GM23338 (cell line): ENCODE results near the gene KIAA1614. TPM values are rescaled to one million over a fixed set of nuclear protein-coding genes. Genes with fewer than 3 reads are reported as not detected.

Source experiments
- ATAC-seq: fragments of 200-7000 bp; cut with Tn5 transposase; 3 replicates; pipeline ENCODE4 v1.9.1; 2020
- DNase-seq: peaks from one replicate; pipeline ENCODE4 v3.0.0-alpha.2; 2015; ENCODE audit warnings: low spot score
- H2AFZ ChIP-seq: fragments of 200-600 bp; sonication (generic); 2 replicates; pipeline ENCODE4 v1.8.0; 2016; ENCODE audit warnings: antibody characterized with exemption, mild to moderate bottlenecking, moderate library complexity
- H3F3A ChIP-seq: fragments of 200-600 bp; sonication (generic); replicated peaks from 2 replicates; pipeline ENCODE4 v1.8.0; 2017; ENCODE audit warnings: antibody characterized with exemption, mixed run types, low read depth
- H3K27ac ChIP-seq: fragments of 200-600 bp; sonication (generic); 2 replicates; pipeline ENCODE4 v1.6.1; 2016; ENCODE audit warnings: low read depth
- H3K27me3 ChIP-seq: fragments of 200-600 bp; sonication (generic); 2 replicates; pipeline ENCODE4 v1.8.0; 2016; ENCODE audit warnings: mild to moderate bottlenecking, mixed run types, moderate library complexity; ENCODE audit not compliant: insufficient read depth
- H3K36me3 ChIP-seq: fragments of 200-600 bp; sonication (generic); 2 replicates; pipeline ENCODE4 v1.8.0; 2016; ENCODE audit warnings: mild to moderate bottlenecking; ENCODE audit not compliant: insufficient read depth
- H3K4me1 ChIP-seq: fragments of 200-600 bp; sonication (generic); 2 replicates; pipeline ENCODE4 v1.8.0; 2016; ENCODE audit warnings: mild to moderate bottlenecking, moderate library complexity; ENCODE audit not compliant: insufficient read depth
- H3K4me2 ChIP-seq: fragments of 200-600 bp; sonication (generic); 2 replicates; pipeline ENCODE4 v1.7.1; 2017; ENCODE audit warnings: mixed run types
- H3K4me3 ChIP-seq: fragments of 200-600 bp; sonication (generic); 2 replicates; pipeline ENCODE4 v1.6.1; 2016; ENCODE audit warnings: mixed run types
- H3K79me2 ChIP-seq: fragments of 200-600 bp; sonication (generic); replicated peaks from 2 replicates; pipeline ENCODE4 v1.8.0; 2017; ENCODE audit warnings: mild to moderate bottlenecking; ENCODE audit not compliant: insufficient read depth
- H3K9me2 ChIP-seq: fragments of 200-600 bp; sonication (generic); 2 replicates; pipeline ENCODE4 v1.8.0; 2017; ENCODE audit not compliant: insufficient read depth
- H4K20me1 ChIP-seq: fragments of 200-600 bp; sonication (generic); replicated peaks from 2 replicates; pipeline ENCODE4 v1.8.0; 2017; ENCODE audit warnings: mild to moderate bottlenecking; ENCODE audit not compliant: insufficient read depth
- H3K27ac Mint-ChIP-seq: 2 replicates; pipeline ENCODE4 v1.8.0; 2020; ENCODE audit warnings: inconsistent platforms, mild to moderate bottlenecking, moderate library complexity, mixed read lengths
- H3K27me3 Mint-ChIP-seq: 3 replicates; pipeline ENCODE4 v1.8.0; 2022; ENCODE audit warnings: low read depth, mild to moderate bottlenecking, moderate library complexity, mixed read lengths, inconsistent platforms; ENCODE audit not compliant: insufficient read depth, poor library complexity
- H3K36me3 Mint-ChIP-seq: 3 replicates; pipeline ENCODE4 v1.8.0; 2021; ENCODE audit warnings: low read depth, mild to moderate bottlenecking, inconsistent platforms, moderate library complexity, mixed read lengths
- H3K4me1 Mint-ChIP-seq: 3 replicates; pipeline ENCODE4 v1.8.0; 2020; ENCODE audit warnings: mild to moderate bottlenecking, inconsistent platforms, mixed read lengths
- H3K4me3 Mint-ChIP-seq: 3 replicates; pipeline ENCODE4 v1.8.0; 2021; ENCODE audit warnings: moderate library complexity, mild to moderate bottlenecking, inconsistent platforms, mixed read lengths
- H3K9me3 Mint-ChIP-seq: 3 replicates; pipeline ENCODE4 v1.8.0; 2020; ENCODE audit warnings: moderate library complexity, mild to moderate bottlenecking, inconsistent platforms, mixed read lengths
- CREB1 ChIP-seq: fragments of 250-450 bp; sonication (Bioruptor Pico); IDR thresholded peaks from 2 replicates; pipeline ENCODE4 v1.5.0; 2020; ENCODE audit warnings: low read depth, mild to moderate bottlenecking, moderate library complexity
- EZH2 ChIP-seq: fragments of 200-600 bp; sonication (generic); IDR thresholded peaks from one replicate; pipeline ENCODE4 v1.8.0; 2017; ENCODE audit warnings: antibody characterized with exemption, mild to moderate bottlenecking, low read depth; ENCODE audit not compliant: unreplicated experiment
- JUNB ChIP-seq: IDR thresholded peaks from one replicate; pipeline ENCODE4 v1.6.1; 2016; ENCODE audit warnings: antibody characterized with exemption; ENCODE audit not compliant: unreplicated experiment
- NANOG ChIP-seq: IDR thresholded peaks from 2 replicates; pipeline ENCODE4 v1.6.1; 2016; ENCODE audit warnings: antibody characterized with exemption, borderline replicate concordance
- POLR2AphosphoS5 ChIP-seq: IDR thresholded peaks from 2 replicates; pipeline ENCODE4 v1.6.1; 2016; ENCODE audit warnings: antibody characterized with exemption, low read depth
- STAT1 ChIP-seq: IDR thresholded peaks from one replicate; pipeline ENCODE4 v1.6.1; 2016; ENCODE audit warnings: antibody characterized with exemption; ENCODE audit not compliant: unreplicated experiment
- ZNF114 ChIP-seq: fragments of 250-450 bp; sonication (Bioruptor Pico); IDR thresholded peaks from 2 replicates; pipeline ENCODE4 v1.5.0; 2020; ENCODE audit warnings: mild to moderate bottlenecking, moderate library complexity
- ZNF331 ChIP-seq: fragments of 250-450 bp; sonication (Bioruptor Pico); IDR thresholded peaks from 2 replicates; pipeline ENCODE4 v1.5.0; 2020; ENCODE audit warnings: low read depth, mild to moderate bottlenecking, moderate library complexity
- polyA plus RNA-seq: library from polyadenylated mRNA; unstranded; fragments of >200 nt; fragmentation: Nextera tagmentation; extraction: Ambion mirVana; gene quantifications from 2 replicates; pipeline ENCODE4 v1.2.1, GENCODE V29; 2016
- total RNA-seq: library from RNA; depleted of rRNA; stranded (reverse); fragments of >200 nt; shearing (Covaris generic); gene quantifications from 2 replicates; pipeline ENCODE4 v1.2.3, GENCODE V29; 2014
- TF ChIP-seq, protein P1 (sequence below): fragments of 250-450 bp; sonication (Bioruptor Pico); IDR thresholded peaks from 2 replicates; pipeline ENCODE4 v1.5.0; 2020; ENCODE audit warnings: mild to moderate bottlenecking, moderate library complexity
- TF ChIP-seq, protein P2 (sequence below): IDR thresholded peaks from 2 replicates; pipeline ENCODE4 v1.6.1; 2016; ENCODE audit warnings: antibody characterized with exemption
- TF ChIP-seq, protein P3 (sequence below): IDR thresholded peaks from one replicate; pipeline ENCODE4 v1.6.1; 2018; ENCODE audit warnings: antibody characterized with exemption; ENCODE audit not compliant: unreplicated experiment
- TF ChIP-seq, protein P4 (sequence below), 2 experiments: fragments of 200-600 bp in 1 of 2; sonication (generic) in 1 of 2; conservative IDR thresholded peaks; 2 replicates each; pipeline versions ENCODE4 v1.5.1 to v1.6.1; 2016 to 2017; ENCODE audit warnings: antibody characterized with exemption in 2 of 2, low read depth in 2 of 2, mild to moderate bottlenecking in 2 of 2, moderate library complexity in 1 of 2

KIAA1614 gene
- total and polyA plus RNA-seq, 2 experiments from 2014 or later = 1.1 to 1.8 TPM

DNA sequence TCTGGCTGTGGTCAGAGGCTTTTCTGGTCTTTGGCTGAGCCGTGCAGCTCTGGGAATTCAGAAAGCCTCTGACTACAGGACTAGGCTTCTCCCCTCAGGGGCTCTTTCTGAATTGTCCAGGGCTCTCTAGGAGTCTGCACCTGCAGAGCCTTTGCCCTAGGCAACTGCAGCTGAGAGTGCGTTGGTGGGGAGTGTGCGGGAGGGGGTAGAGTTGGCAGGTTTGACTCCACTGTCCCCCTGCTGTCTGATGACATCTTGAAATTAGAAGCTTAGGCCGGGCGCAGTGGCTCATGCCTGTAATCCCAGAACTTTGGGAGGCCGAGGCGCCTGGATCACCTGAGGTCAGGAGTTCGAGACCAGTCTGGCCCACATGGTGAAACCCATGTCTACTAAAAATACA lies 32.9 kb downstream of the KIAA1614 start (continued):
- TF ChIP-seq, protein P1, sequence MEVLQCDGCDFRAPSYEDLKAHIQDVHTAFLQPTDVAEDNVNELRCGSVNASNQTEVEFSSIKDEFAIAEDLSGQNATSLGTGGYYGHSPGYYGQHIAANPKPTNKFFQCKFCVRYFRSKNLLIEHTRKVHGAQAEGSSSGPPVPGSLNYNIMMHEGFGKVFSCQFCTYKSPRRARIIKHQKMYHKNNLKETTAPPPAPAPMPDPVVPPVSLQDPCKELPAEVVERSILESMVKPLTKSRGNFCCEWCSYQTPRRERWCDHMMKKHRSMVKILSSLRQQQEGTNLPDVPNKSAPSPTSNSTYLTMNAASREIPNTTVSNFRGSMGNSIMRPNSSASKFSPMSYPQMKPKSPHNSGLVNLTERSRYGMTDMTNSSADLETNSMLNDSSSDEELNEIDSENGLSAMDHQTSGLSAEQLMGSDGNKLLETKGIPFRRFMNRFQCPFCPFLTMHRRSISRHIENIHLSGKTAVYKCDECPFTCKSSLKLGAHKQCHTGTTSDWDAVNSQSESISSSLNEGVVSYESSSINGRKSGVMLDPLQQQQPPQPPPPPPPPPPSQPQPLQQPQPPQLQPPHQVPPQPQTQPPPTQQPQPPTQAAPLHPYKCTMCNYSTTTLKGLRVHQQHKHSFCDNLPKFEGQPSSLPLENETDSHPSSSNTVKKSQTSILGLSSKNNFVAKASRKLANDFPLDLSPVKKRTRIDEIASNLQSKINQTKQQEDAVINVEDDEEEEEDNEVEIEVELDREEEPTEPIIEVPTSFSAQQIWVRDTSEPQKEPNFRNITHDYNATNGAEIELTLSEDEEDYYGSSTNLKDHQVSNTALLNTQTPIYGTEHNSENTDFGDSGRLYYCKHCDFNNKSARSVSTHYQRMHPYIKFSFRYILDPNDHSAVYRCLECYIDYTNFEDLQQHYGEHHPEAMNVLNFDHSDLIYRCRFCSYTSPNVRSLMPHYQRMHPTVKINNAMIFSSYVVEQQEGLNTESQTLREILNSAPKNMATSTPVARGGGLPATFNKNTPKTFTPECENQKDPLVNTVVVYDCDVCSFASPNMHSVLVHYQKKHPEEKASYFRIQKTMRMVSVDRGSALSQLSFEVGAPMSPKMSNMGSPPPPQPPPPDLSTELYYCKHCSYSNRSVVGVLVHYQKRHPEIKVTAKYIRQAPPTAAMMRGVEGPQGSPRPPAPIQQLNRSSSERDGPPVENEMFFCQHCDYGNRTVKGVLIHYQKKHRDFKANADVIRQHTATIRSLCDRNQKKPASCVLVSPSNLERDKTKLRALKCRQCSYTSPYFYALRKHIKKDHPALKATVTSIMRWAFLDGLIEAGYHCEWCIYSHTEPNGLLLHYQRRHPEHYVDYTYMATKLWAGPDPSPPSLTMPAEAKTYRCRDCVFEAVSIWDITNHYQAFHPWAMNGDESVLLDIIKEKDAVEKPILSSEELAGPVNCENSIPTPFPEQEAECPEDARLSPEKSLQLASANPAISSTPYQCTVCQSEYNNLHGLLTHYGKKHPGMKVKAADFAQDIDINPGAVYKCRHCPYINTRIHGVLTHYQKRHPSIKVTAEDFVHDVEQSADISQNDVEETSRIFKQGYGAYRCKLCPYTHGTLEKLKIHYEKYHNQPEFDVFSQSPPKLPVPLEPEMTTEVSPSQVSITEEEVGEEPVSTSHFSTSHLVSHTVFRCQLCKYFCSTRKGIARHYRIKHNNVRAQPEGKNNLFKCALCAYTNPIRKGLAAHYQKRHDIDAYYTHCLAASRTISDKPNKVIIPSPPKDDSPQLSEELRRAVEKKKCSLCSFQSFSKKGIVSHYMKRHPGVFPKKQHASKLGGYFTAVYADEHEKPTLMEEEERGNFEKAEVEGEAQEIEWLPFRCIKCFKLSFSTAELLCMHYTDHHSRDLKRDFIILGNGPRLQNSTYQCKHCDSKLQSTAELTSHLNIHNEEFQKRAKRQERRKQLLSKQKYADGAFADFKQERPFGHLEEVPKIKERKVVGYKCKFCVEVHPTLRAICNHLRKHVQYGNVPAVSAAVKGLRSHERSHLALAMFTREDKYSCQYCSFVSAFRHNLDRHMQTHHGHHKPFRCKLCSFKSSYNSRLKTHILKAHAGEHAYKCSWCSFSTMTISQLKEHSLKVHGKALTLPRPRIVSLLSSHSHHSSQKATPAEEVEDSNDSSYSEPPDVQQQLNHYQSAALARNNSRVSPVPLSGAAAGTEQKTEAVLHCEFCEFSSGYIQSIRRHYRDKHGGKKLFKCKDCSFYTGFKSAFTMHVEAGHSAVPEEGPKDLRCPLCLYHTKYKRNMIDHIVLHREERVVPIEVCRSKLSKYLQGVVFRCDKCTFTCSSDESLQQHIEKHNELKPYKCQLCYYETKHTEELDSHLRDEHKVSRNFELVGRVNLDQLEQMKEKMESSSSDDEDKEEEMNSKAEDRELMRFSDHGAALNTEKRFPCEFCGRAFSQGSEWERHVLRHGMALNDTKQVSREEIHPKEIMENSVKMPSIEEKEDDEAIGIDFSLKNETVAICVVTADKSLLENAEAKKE = no peak
- TF ChIP-seq EZH2 (no peak), JUNB (no peak), STAT1 (no peak), NANOG (no peak), ZNF114 (CRISPR knock-in tag) (no peak)
- TF ChIP-seq, protein P2, sequence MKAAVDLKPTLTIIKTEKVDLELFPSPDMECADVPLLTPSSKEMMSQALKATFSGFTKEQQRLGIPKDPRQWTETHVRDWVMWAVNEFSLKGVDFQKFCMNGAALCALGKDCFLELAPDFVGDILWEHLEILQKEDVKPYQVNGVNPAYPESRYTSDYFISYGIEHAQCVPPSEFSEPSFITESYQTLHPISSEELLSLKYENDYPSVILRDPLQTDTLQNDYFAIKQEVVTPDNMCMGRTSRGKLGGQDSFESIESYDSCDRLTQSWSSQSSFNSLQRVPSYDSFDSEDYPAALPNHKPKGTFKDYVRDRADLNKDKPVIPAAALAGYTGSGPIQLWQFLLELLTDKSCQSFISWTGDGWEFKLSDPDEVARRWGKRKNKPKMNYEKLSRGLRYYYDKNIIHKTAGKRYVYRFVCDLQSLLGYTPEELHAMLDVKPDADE = no peak

DNA sequence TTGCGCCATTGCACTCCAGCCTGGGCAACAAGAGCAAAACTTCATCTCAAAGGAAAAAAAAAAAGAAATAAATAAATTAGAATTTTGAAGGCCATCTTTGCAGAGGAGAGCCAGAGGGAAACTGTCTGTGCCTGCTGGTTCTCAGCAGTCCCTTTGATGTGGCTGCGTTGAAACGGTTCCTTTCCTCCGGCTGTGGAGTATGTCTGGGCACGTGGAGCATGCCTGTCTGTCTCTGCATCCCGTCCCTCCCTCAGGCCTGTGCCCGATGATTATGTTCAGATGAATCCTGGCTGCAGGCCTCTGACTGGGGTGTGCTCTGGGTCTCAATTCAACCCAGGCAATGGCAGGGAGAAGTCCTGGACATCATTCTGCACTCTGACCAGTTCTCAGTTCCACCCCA lies 33.4 kb downstream of the KIAA1614 start:
- no peaks in the 10 kb centered on the region for H3K27me3 ChIP-seq
- no peak overlapping the region for H3K27ac Mint-ChIP-seq
- TF ChIP-seq STAT1 = no peak
- no peak for TF ChIP-seq CREB1 (CRISPR knock-in tag)
- TF ChIP-seq, protein P3, sequence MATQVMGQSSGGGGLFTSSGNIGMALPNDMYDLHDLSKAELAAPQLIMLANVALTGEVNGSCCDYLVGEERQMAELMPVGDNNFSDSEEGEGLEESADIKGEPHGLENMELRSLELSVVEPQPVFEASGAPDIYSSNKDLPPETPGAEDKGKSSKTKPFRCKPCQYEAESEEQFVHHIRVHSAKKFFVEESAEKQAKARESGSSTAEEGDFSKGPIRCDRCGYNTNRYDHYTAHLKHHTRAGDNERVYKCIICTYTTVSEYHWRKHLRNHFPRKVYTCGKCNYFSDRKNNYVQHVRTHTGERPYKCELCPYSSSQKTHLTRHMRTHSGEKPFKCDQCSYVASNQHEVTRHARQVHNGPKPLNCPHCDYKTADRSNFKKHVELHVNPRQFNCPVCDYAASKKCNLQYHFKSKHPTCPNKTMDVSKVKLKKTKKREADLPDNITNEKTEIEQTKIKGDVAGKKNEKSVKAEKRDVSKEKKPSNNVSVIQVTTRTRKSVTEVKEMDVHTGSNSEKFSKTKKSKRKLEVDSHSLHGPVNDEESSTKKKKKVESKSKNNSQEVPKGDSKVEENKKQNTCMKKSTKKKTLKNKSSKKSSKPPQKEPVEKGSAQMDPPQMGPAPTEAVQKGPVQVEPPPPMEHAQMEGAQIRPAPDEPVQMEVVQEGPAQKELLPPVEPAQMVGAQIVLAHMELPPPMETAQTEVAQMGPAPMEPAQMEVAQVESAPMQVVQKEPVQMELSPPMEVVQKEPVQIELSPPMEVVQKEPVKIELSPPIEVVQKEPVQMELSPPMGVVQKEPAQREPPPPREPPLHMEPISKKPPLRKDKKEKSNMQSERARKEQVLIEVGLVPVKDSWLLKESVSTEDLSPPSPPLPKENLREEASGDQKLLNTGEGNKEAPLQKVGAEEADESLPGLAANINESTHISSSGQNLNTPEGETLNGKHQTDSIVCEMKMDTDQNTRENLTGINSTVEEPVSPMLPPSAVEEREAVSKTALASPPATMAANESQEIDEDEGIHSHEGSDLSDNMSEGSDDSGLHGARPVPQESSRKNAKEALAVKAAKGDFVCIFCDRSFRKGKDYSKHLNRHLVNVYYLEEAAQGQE = no peak
- TF ChIP-seq ZNF114 (CRISPR knock-in tag) = no peak
- TF ChIP-seq POLR2AphosphoS5 = no peak
- TF ChIP-seq, protein P4, sequence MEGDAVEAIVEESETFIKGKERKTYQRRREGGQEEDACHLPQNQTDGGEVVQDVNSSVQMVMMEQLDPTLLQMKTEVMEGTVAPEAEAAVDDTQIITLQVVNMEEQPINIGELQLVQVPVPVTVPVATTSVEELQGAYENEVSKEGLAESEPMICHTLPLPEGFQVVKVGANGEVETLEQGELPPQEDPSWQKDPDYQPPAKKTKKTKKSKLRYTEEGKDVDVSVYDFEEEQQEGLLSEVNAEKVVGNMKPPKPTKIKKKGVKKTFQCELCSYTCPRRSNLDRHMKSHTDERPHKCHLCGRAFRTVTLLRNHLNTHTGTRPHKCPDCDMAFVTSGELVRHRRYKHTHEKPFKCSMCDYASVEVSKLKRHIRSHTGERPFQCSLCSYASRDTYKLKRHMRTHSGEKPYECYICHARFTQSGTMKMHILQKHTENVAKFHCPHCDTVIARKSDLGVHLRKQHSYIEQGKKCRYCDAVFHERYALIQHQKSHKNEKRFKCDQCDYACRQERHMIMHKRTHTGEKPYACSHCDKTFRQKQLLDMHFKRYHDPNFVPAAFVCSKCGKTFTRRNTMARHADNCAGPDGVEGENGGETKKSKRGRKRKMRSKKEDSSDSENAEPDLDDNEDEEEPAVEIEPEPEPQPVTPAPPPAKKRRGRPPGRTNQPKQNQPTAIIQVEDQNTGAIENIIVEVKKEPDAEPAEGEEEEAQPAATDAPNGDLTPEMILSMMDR (conservative IDR thresholded peaks at IDR 0.05; ENCODE audit: low read depth in 2 of 2) = no peak
- no peak for TF ChIP-seq JUNB
- TF ChIP-seq ZNF331 (CRISPR knock-in tag) = no peak

More for the DNA sequence above, 33.4 kb downstream of the KIAA1614 start:
- H3K9me3 Mint-ChIP-seq = no peaks in the 10 kb centered on the region
- peaks cover 13% of the 10 kb centered on the region for H3K27me3 Mint-ChIP-seq
- H3K4me1 Mint-ChIP-seq = peaks cover 27% of the 10 kb centered on the region
- no peak for DNase-seq
- Histone ChIP-seq H2AFZ (no peak overlapping the region), H3K9me2 (no peaks in the 10 kb centered on the region), H3K79me2 (no peaks in the 10 kb centered on the region), H4K20me1 (no peaks in the 10 kb centered on the region), H3F3A (no peaks in the 10 kb centered on the region), H3K4me2 (no peak overlapping the region), H3K27ac (no peak overlapping the region), H3K4me3 (no peak overlapping the region), H3K4me1 (no peaks in the 10 kb centered on the region; the same call in none of the 2 replicates), H3K36me3 (no peaks in the 10 kb centered on the region)
- no peak overlapping the region for H3K4me3 Mint-ChIP-seq
- ATAC-seq = no peak
- peaks cover 6% of the 10 kb centered on the region; the same call in 2 of the 3 replicates for H3K36me3 Mint-ChIP-seq
